Daoy (cell line): ENCODE data around the gene VPS52. TPM values are rescaled to one million over a fixed set of nuclear protein-coding genes. Genes with fewer than 3 reads are reported as not detected.

ENCODE experiments used
- DNase-seq: peaks from one replicate; pipeline ENCODE4 v3.0.0-alpha.2; 2015; ENCODE audit warnings: low read depth
- total RNA-seq: library from RNA; depleted of rRNA; stranded (reverse); fragments of >200 nt; shearing (Covaris generic); gene quantifications from 2 replicates; pipeline ENCODE4 v1.2.3, GENCODE V29; 2014; rRNA removed

VPS52 gene
- total RNA-seq, 1 experiment from 2014 or later = 33.4 TPM

GRCh38 chr6:33209856-33210255 is 61.8 kb downstream of the VPS52 start:
- no peak for DNase-seq

DNA sequence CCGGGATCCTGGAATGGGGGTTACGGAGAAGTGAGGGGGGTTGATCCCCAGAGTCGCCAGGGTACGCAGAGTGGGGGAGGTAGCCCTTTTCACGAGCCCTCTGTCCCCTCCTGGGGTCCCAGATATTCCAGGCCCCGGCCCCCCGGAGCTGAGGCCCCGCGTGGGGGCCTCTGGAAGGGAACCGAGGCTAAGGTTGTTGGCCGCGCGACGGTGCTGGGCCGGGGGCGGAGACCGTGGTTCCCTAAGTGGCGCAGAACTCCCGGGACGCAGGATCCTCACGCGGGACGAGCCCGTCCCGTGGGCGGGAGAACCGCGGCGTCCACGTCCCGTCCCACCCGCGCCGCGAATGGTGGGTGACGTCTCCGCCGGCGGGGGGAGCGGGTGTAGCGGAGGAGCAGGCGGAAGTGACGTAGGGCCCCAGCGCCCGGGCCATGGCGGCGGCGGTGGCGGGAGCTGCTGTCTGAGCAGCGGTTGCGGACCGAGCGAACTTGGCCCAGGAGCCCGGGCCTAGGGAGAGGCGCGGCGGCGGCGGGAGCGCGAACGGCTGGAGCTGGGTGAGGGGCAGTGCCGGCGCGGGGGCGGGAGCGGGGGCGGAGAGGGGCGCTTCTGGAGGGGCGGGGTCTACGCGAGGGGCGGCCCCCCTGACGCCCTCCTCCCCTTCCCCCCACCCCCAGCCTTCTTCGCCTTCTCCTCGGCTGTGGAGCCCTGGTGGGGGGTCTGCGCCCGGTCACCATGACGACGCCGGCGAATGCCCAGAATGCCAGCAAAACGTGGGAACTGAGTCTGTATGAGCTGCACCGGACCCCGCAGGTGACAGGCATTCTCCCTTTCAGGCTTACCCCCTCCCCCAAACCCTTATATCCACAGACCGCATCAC is 63.3 kb downstream of the VPS52 start, which contains the start of gene RING1:
Gene RING1, plus strand, starts transcription at position 410 of the 877 bp plus-strand sequence. Its CDS starts 323 bp downstream, at position 733.
- DNase-seq = peak; percentile 87

DNA sequence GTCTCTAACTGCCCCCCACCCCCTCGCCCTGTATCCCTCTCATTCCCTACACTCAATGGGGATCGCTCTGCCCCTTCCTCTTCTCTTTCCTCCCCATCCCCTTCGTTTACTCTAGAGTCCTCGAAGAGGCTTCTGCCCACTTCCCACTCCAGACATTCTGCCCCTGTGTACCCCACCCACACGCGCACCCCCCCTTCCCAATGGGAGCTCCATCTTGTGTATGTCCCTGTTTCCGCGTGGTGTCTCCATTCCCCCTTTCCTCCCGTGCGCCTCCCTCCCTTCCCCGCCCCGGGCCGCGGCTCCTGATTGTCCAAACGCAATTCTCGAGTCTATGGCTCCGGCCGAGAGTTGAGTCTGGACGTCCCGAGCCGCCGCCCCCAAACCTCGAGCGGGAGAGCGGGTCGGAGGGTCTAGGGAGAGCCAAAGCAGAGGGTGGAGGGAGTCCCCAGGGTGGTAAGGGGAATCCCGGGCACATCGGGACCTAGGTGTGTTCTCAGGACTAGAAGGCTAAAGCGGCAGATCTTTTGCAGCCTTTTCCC is 64.1 kb downstream of the VPS52 start:
- peak; percentile 69 for DNase-seq

- peak; percentile 92 for DNase-seq
Measured at GRCh38 chr6:33206864-33207551, 64.7 kb downstream of the VPS52 start.

DNA sequence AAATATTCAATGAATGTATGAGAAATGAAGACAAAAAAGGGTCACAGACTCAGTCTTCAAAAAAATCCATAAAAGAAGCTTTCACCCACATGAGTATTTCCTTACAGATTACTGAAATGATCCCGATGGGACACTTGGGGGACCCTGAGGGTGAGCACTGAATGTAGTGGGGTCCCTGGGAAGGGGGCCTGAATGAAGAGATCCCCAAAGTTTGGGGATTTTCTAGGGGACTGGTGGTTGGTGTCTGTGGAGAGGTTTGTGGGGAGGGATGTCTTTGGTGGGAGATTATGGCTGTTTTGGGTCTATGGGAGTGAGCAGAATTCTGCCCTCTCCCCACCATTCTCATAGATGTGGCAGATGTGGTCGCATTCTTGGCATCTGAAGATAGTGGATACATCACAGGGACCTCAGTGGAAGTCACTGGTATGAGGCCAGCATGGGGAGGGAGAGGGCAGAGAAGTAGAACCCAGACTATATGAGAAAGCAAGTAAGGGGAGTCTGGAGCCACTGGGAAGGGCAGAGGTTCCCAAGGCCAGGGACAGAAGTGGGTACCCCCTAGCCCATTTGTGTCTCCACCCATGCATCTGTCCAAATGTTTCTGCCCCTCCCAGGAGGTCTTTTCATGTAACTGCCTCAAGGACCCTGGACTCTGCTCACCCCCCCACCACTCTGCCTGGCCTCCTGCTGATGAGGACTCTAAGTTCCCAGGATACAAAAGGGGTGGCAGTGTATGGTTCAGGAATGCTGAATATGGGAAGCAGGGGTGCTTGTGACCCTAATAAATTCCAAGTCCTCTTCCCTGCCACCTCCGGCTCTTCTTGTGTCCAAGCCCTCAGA is 65.4 kb downstream of the VPS52 start:
- peak; percentile 48 for DNase-seq

DNA sequence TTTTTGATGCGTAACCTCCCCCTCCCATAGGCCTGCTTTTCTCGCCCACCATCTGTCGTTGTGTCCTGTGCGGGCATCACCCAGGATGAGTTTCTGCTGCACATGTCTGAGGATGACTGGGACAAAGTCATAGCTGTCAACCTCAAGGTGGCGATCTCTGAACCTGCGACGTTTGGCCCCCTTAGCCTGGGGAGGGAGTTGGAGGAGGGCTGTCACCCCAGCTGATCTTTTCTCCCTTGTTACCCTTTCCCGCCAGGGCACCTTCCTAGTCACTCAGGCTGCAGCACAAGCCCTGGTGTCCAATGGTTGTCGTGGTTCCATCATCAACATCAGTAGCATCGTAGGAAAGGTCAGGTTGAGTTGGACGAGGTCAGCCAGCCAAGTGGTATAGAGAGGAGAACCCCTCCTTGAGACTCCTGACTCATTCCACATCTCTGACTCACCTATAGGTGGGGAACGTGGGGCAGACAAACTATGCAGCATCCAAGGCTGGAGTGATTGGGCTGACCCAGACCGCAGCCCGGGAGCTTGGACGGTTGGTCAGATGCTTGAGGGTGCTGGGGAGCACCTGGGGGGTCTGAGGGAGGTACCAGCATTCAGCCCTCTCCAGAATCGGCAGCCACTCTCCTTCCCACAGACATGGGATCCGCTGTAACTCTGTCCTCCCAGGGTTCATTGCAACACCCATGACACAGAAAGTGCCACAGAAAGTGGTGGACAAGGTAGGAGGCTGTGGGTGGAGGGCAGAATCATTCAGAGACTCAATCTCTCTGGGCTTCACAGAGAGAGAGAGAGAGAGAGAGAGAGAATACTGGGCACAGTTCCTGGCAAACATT is 66.3 kb downstream of the VPS52 start:
- peak; percentile 94 for DNase-seq

GRCh38 chr6:33204415-33205190 is 67.1 kb downstream of the VPS52 start, which contains the start of gene HSD17B8:
HSD17B8 (plus strand) TSS chr6:33204655; CDS start chr6:33204669, 14 bp downstream.
- peak; percentile 96 for DNase-seq

GRCh38 chr6:33204165-33204414 is 67.6 kb downstream of the VPS52 start:
- DNase-seq = no peak

- DNase-seq = no peak
Measured at GRCh38 chr6:33203443-33204164, 68.1 kb downstream of the VPS52 start.

GRCh38 chr6:33202799-33203198 is 68.9 kb downstream of the VPS52 start:
- no peak for DNase-seq

- no peak for DNase-seq
Measured at GRCh38 chr6:33201935-33202334, 69.7 kb downstream of the VPS52 start.

DNA sequence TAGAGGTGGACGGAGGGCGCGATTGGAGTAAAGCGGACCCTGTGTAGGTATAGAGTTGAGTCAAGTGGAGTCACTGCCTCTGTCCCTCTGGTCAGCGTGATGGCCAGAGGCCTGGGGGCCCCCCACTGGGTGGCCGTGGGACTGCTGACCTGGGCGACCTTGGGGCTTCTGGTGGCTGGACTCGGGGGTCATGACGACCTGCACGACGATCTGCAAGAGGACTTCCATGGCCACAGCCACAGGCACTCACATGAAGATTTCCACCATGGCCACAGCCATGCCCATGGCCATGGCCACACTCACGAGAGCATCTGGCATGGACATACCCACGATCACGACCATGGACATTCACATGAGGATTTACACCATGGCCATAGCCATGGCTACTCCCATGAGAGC is 70.5 kb downstream of the VPS52 start:
- no peak for DNase-seq

Other genes with a start within 250 kb of the VPS52 start
- 4.2 and 13.8 TPM in 2 replicates for gene HLA-DPA1, start 198.2 kb downstream of the VPS52 start, total RNA-seq
- gene HLA-DPB1, start 195.9 kb downstream of the VPS52 start, total RNA-seq = 25.4 and 34.6 TPM in 2 replicates
- gene COL11A2, start 79.4 kb downstream of the VPS52 start, total RNA-seq = 1.6 and 5.5 TPM in 2 replicates
- gene RXRB, start 71.2 kb downstream of the VPS52 start, total RNA-seq = 21.4 and 27.3 TPM in 2 replicates
- gene SLC39A7, start 71.0 kb downstream of the VPS52 start, total RNA-seq = 104 and 121 TPM in 2 replicates
- 3.3 and 8.2 TPM in 2 replicates for gene HSD17B8, start 67.2 kb downstream of the VPS52 start, total RNA-seq
- 43.4 and 44.9 TPM in 2 replicates for gene RING1, start 63.4 kb downstream of the VPS52 start, total RNA-seq
- 5,669 and 7,419 TPM in 2 replicates for gene RPS18, start 199 bp upstream of the VPS52 start, total RNA-seq
- 0.40 and 1.9 TPM in 2 replicates for gene B3GALT4, start 5.2 kb upstream of the VPS52 start, total RNA-seq
- 286 and 362 TPM in 2 replicates for gene WDR46, start 17.4 kb upstream of the VPS52 start, total RNA-seq
- 126 and 182 TPM in 2 replicates for gene PFDN6, start 17.7 kb upstream of the VPS52 start, total RNA-seq
- gene RGL2, start 27.1 kb upstream of the VPS52 start, total RNA-seq = 16.7 and 19.2 TPM in 2 replicates
- gene TAPBP, start 42.2 kb upstream of the VPS52 start, total RNA-seq = 63.6 and 71.1 TPM in 2 replicates
- gene ZBTB22, start 45.9 kb upstream of the VPS52 start, total RNA-seq = 4.9 and 11.2 TPM in 2 replicates
- gene DAXX, start 51.1 kb upstream of the VPS52 start, total RNA-seq = 77.0 and 83.4 TPM in 2 replicates
- gene KIFC1, start 119.9 kb upstream of the VPS52 start, total RNA-seq = 122 and 148 TPM in 2 replicates
- 14.3 and 18.5 TPM in 2 replicates for gene PHF1, start 139.1 kb upstream of the VPS52 start, total RNA-seq
- gene CUTA, start 146.2 kb upstream of the VPS52 start, total RNA-seq = 208 and 223 TPM in 2 replicates
- 1.1 and 3.7 TPM in 2 replicates for gene SYNGAP1, start 148.2 kb upstream of the VPS52 start, total RNA-seq
- 7.5 and 9.0 TPM in 2 replicates for gene ZBTB9, start 182.7 kb upstream of the VPS52 start, total RNA-seq